Measurements from ENCODE around the gene CAB39.

- peak; percentile 75 to 99 (median 90) for TF ChIP-seq CTCF (IDR thresholded peaks at IDR 0.05)
- peak in 1 of 2 donors; percentile 83 for TF ChIP-seq POLR2A (IDR thresholded peaks at IDR 0.05)
Measured at GRCh38 chr2:230712443-230713330, at the start of gene CAB39.
